HEK293 (cell line): ENCODE data around the gene CXCL14.

Source experiments
- ZNF140 ChIP-seq: fragments of 450-650 bp; formaldehyde crosslinking; IDR thresholded peaks from 2 replicates; pipeline ENCODE4 v1.5.1; 2016; ENCODE audit warnings: missing biosample characterization, missing genetic modification characterization
- ZNF843 ChIP-seq: fragments of 450-650 bp; formaldehyde crosslinking; IDR thresholded peaks from 2 replicates; pipeline ENCODE4 v1.5.1; 2016; ENCODE audit warnings: missing biosample characterization, missing genetic modification characterization

DNA sequence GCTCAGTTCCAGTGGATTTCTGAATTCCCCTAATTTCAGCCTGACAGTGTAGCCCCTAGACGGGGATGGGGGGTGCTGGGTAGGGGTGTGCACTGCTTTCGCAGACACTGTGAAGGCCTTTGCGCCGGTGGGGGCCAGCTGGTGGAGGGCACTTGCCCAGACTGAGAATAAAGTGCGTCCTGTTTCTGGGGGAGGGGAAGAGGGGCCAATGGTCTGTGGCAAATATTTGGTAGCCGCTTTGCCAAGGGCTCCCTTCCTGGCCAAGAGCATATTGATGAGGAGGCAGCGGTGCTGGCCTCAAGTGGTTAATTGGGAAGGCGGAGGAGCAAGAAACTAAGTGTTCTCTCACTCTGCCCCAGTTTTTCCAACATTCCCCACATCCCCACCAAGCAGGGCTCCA is 1.4 kb downstream of the CXCL14 start:
- TF ChIP-seq ZNF843 (tag by site-specific recombination) (no peak), ZNF140 (tag by site-specific recombination) (no peak)
